Stomach (tissue), 4 donors: ENCODE measurements around the gene HCK.

Experiments used
- EP300 ChIP-seq: sonication (generic); formaldehyde crosslinking; IDR thresholded peaks from one replicate; pipeline ENCODE4 v1.6.1; 2017; ENCODE audit warnings: antibody characterized with exemption
- TF ChIP-seq, protein P1 (sequence below), 7 experiments: fragments of 450-650 bp in 4 of 7; fragments of 200-600 bp in 3 of 7; sonication (generic) in 3 of 7; IDR thresholded peaks; one replicate each; pipeline ENCODE4 v1.5.1; 2016 to 2019; ENCODE audit warnings: antibody characterized with exemption in 7 of 7, control low read depth in 2 of 7, mild to moderate bottlenecking in 1 of 7

- TF ChIP-seq, protein P1, sequence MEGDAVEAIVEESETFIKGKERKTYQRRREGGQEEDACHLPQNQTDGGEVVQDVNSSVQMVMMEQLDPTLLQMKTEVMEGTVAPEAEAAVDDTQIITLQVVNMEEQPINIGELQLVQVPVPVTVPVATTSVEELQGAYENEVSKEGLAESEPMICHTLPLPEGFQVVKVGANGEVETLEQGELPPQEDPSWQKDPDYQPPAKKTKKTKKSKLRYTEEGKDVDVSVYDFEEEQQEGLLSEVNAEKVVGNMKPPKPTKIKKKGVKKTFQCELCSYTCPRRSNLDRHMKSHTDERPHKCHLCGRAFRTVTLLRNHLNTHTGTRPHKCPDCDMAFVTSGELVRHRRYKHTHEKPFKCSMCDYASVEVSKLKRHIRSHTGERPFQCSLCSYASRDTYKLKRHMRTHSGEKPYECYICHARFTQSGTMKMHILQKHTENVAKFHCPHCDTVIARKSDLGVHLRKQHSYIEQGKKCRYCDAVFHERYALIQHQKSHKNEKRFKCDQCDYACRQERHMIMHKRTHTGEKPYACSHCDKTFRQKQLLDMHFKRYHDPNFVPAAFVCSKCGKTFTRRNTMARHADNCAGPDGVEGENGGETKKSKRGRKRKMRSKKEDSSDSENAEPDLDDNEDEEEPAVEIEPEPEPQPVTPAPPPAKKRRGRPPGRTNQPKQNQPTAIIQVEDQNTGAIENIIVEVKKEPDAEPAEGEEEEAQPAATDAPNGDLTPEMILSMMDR (IDR thresholded peaks at IDR 0.05), result no peak
- no peak for TF ChIP-seq EP300
Observed at GRCh38 chr20:32079655-32080109, 27.6 kb downstream of the HCK start.
